ENCODE measurements around the gene RFK. TPM values are rescaled to one million over a fixed set of nuclear protein-coding genes. Genes with fewer than 3 reads are reported as not detected.

RFK gene
- total and polyA plus RNA-seq, 12 donors: 8.1 to 48.5 (median 22.0) TPM

- no peak for DNase-seq
- intact Hi-C loops (cut with DNase I): no loop called here
- Histone ChIP-seq H3K27ac (no peak overlapping the region), H3K27me3 (no peaks in the 10 kb centered on the region), H3K4me3 (no peak overlapping the region), H3K9me3 (replicated peaks in 1 of 3) (no peaks in the 10 kb centered on the region), H3K36me3 (replicated peaks in 1 of 2) (no peaks in the 10 kb centered on the region), H3K4me1 (replicated peaks in 1 of 2) (peaks cover 4 to 7% of the 10 kb centered on the region in 2 donors)
- no peak for TF ChIP-seq POLR2A (IDR thresholded peaks at IDR 0.05)
- TF ChIP-seq CTCF (IDR thresholded peaks at IDR 0.05): no peak
- whole genome bisulfite sequencing, 4 donors: 92 to 95% (median 94%) methylated on average over 12 to 13 of the region's 13 CpGs
Measured at GRCh38 chr9:76396597-76396996, 2.4 kb upstream of the RFK start.

- peaks cover 4 to 10% of the 10 kb centered on the region in 2 donors for H3K4me1 ChIP-seq (replicated peaks in 1 of 2)
- no peaks in the 10 kb centered on the region for H3K9me3 ChIP-seq (replicated peaks in 1 of 3)
- H3K27ac ChIP-seq: no peak overlapping the region
- no peaks in the 10 kb centered on the region for H3K27me3 ChIP-seq
- TF ChIP-seq POLR2A (IDR thresholded peaks at IDR 0.05) (no peak), CTCF (IDR thresholded peaks at IDR 0.05) (no peak)
- intact Hi-C loops (cut with DNase I): no loop called here
- no peaks in the 10 kb centered on the region for H3K36me3 ChIP-seq (replicated peaks in 1 of 2)
- WGBS, 4 donors: 87 to 89% (median 88%) methylated on average over 6 of the region's 6 CpGs
- no peak overlapping the region for H3K4me3 ChIP-seq
- DNase-seq: no peak
Measured at GRCh38 chr9:76396144-76396543, 1.9 kb upstream of the RFK start.

GRCh38 chr9:76395381-76395780 lies 1.2 kb upstream of the RFK start:
- DNase-seq: peak in 2 of 7 donors; percentile 16 to 62
- TF ChIP-seq CTCF (IDR thresholded peaks at IDR 0.05): no peak
- no peak for TF ChIP-seq POLR2A (IDR thresholded peaks at IDR 0.05)
- peak overlapping the region; percentile 94 to 99 (median 96) for H3K27ac ChIP-seq
- no peaks in the 10 kb centered on the region for H3K36me3 ChIP-seq (replicated peaks in 1 of 2)
- H3K4me3 ChIP-seq: peak overlapping the region in 1 of 4 donors; percentile 78
- peaks cover 4 to 18% of the 10 kb centered on the region in 2 donors for H3K4me1 ChIP-seq (replicated peaks in 1 of 2)
- 56 to 65% (median 61%) methylated on average over 10 of the region's 10 CpGs for WGBS, 4 donors
- intact Hi-C loops (cut with DNase I): no loop called here
- no peaks in the 10 kb centered on the region for H3K9me3 ChIP-seq (replicated peaks in 1 of 3)
- H3K27me3 ChIP-seq: no peaks in the 10 kb centered on the region

DNA sequence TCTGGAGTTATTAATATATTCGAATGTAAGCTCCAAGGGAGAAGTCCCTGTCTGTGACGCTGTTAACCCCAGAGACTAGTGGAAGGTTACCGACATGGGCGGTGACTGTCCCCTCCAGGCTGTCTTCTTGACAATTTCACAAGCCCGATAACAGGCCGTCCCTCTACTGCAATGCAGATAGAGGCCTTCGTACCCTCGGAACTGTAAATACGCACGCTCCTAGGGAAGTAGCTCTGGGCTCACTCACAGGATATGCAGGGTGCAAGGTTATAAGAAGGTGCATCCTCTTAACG lies 680 bp upstream of the RFK start:
- peaks cover 4 to 20% of the 10 kb centered on the region in 2 donors for H3K4me1 ChIP-seq (replicated peaks in 1 of 2)
- TF ChIP-seq CTCF (IDR thresholded peaks at IDR 0.05) (peak in 2 of 6 experiments; percentile 1 to 13), POLR2A (IDR thresholded peaks at IDR 0.05) (peak in 1 of 2 donors; percentile 45)
- H3K27me3 ChIP-seq: no peaks in the 10 kb centered on the region
- WGBS, 4 donors: 0 to 1% (median 0%) methylated on average over 9 to 11 of the region's 11 CpGs
- intact Hi-C loops (cut with DNase I): no loop called here
- H3K9me3 ChIP-seq (replicated peaks in 1 of 3): no peaks in the 10 kb centered on the region
- DNase-seq: peak; percentile 59 to 91 (median 82)
- peak overlapping the region; percentile 78 to 94 (median 82) for H3K4me3 ChIP-seq
- peak overlapping the region; percentile 94 to 99 (median 96) for H3K27ac ChIP-seq
- no peaks in the 10 kb centered on the region for H3K36me3 ChIP-seq (replicated peaks in 1 of 2)

All from adrenal gland (tissue), 12 donors.